Liver (tissue), 9 donors: ENCODE measurements around the gene CDH15. TPM values are rescaled to one million over a fixed set of nuclear protein-coding genes. Genes with fewer than 3 reads are reported as not detected.

ENCODE experiments used
- DNase-seq: peaks from one replicate; pipeline ENCODE4 v3.0.0-alpha.2; 2017; ENCODE audit warnings: low spot score
- H3K27ac ChIP-seq, 2 donors: one replicate each; pipeline ENCODE4 v1.7.0; 2013; ENCODE audit warnings: inconsistent platforms in 2 of 2, low read length in 2 of 2, control low read depth in 1 of 2, low read depth in 1 of 2, mild to moderate bottlenecking in 1 of 2
- H3K27me3 ChIP-seq, 4 donors: one replicate each; pipeline versions ENCODE4 v1.6.1 to v1.7.0; 2013; ENCODE audit warnings: low read length in 3 of 4, inconsistent platforms in 1 of 4, mild to moderate bottlenecking in 1 of 4, moderate library complexity in 1 of 4; ENCODE audit not compliant: control insufficient read depth in 4 of 4, insufficient read depth in 4 of 4
- H3K36me3 ChIP-seq, 4 donors: one replicate each; pipeline versions ENCODE4 v1.6.1 to v1.7.0; 2013; ENCODE audit warnings: low read length in 3 of 4, mild to moderate bottlenecking in 3 of 4, low read depth in 1 of 4, moderate library complexity in 1 of 4; ENCODE audit not compliant: control insufficient read depth in 4 of 4, insufficient read depth in 3 of 4
- H3K4me1 ChIP-seq, 4 donors: one replicate each; pipeline versions ENCODE4 v1.6.1 to v1.7.0; 2013; ENCODE audit warnings: low read length in 3 of 4, mild to moderate bottlenecking in 3 of 4, moderate library complexity in 1 of 4; ENCODE audit not compliant: control insufficient read depth in 4 of 4, insufficient read depth in 4 of 4
- H3K4me3 ChIP-seq, 3 donors: one replicate each; pipeline versions ENCODE4 v1.6.1 to v1.7.0; 2013; ENCODE audit warnings: low read length in 3 of 3, control low read depth in 1 of 3, low read depth in 1 of 3, mild to moderate bottlenecking in 1 of 3
- H3K9ac ChIP-seq, 2 donors: one replicate each; pipeline ENCODE4 v1.7.0; 2013; ENCODE audit warnings: low read length in 2 of 2, mild to moderate bottlenecking in 2 of 2, moderate library complexity in 2 of 2, control low read depth in 1 of 2, low read depth in 1 of 2
- H3K9me3 ChIP-seq, 4 donors: one replicate each; pipeline versions ENCODE4 v1.6.1 to v1.7.0; 2013; ENCODE audit warnings: low read length in 3 of 4; ENCODE audit not compliant: control insufficient read depth in 4 of 4
- FOXA1 ChIP-seq: IDR thresholded peaks from 2 replicates; pipeline ENCODE4 v1.6.1; 2016; ENCODE audit warnings: antibody characterized with exemption
- FOXA2 ChIP-seq: IDR thresholded peaks from 2 replicates; pipeline ENCODE4 v1.6.1; 2016; ENCODE audit warnings: antibody characterized with exemption
- GABPA ChIP-seq, 2 donors: IDR thresholded peaks in 1 of 2; conservative IDR thresholded peaks in 1 of 2; 2 replicates each; pipeline ENCODE4 v1.6.1; 2016; ENCODE audit warnings: antibody characterized with exemption in 2 of 2, mild to moderate bottlenecking in 1 of 2, moderate library complexity in 1 of 2
- HNF4A ChIP-seq, 2 donors: conservative IDR thresholded peaks; 2 replicates each; pipeline ENCODE4 v1.6.1; 2016; ENCODE audit warnings: antibody characterized with exemption in 2 of 2, mild to moderate bottlenecking in 2 of 2
- HNF4G ChIP-seq: IDR thresholded peaks from 2 replicates; pipeline ENCODE4 v1.6.1; 2016; ENCODE audit warnings: antibody characterized with exemption
- JUND ChIP-seq, 2 donors: IDR thresholded peaks; 2 replicates each; pipeline ENCODE4 v1.6.1; 2016; ENCODE audit warnings: antibody characterized with exemption in 2 of 2
- NR2F2 ChIP-seq: IDR thresholded peaks from 2 replicates; pipeline ENCODE4 v1.6.1; 2016; ENCODE audit warnings: antibody characterized with exemption
- RAD21 ChIP-seq, 2 donors: IDR thresholded peaks; 2 replicates each; pipeline ENCODE4 v1.6.1; 2016; ENCODE audit warnings: antibody characterized with exemption in 2 of 2, mild to moderate bottlenecking in 2 of 2
- REST ChIP-seq: IDR thresholded peaks from 2 replicates; pipeline ENCODE4 v1.6.1; 2016; ENCODE audit warnings: antibody characterized with exemption, mild to moderate bottlenecking
- RXRA ChIP-seq, 2 donors: IDR thresholded peaks; 2 replicates each; pipeline ENCODE4 v1.6.1; 2017 to 2018; ENCODE audit warnings: antibody characterized with exemption in 2 of 2, mild to moderate bottlenecking in 1 of 2
- YY1 ChIP-seq: IDR thresholded peaks from 2 replicates; pipeline ENCODE4 v1.6.1; 2016; ENCODE audit warnings: antibody characterized with exemption, mild to moderate bottlenecking
- ZBTB33 ChIP-seq: IDR thresholded peaks from 2 replicates; pipeline ENCODE4 v1.6.1; 2016; ENCODE audit warnings: antibody characterized with exemption
- WGBS: extraction: QIAGEN DNeasy Blood & Tissue Kit; methylation state at CpG from one replicate; pipeline ENCODE4 v1.1.7; 2013; 5-methylcytosine and 5-hydroxymethylcytosine counted together
- polyA plus RNA-seq, 2 donors: library from polyadenylated mRNA; stranded (reverse) in 1 of 2; unstranded in 1 of 2; fragments of 200-250 nt in 1 of 2; fragments of >200 nt in 1 of 2; fragmentation: Nextera tagmentation in 1 of 2; extraction: Ambion mirVana in 1 of 2; gene quantifications; one replicate each; pipeline versions ENCODE4 v1.2.1 to v1.2.3, GENCODE V29; 2013 to 2015
- total RNA-seq, 2 donors: library from RNA; depleted of rRNA; stranded (reverse); fragments of >200 nt; gene quantifications; one replicate each; pipeline ENCODE4 v1.2.3, GENCODE V29; 2014
- TF ChIP-seq, protein P1 (sequence below): fragments of 150-350 bp; IDR thresholded peaks from 2 replicates; pipeline ENCODE4 v1.5.1; 2017; ENCODE audit warnings: improper control_type of control experiment, low read depth, low read length; ENCODE audit not compliant: missing input control
- TF ChIP-seq, protein P2 (sequence below): IDR thresholded peaks from 2 replicates; pipeline ENCODE4 v1.6.1; 2016; ENCODE audit warnings: antibody characterized with exemption
- TF ChIP-seq, protein P3 (sequence below): IDR thresholded peaks from 2 replicates; pipeline ENCODE4 v1.6.1; 2016; ENCODE audit warnings: antibody characterized with exemption
- donor health status: healthy.
- donor health status: healthy.
- donor health status: healthy.
- donor health status: healthy.
- donor health status: healthy.

CDH15 gene
- total and polyA plus RNA-seq, 4 donors = 0.12 TPM; not detected in 3

- no peak for DNase-seq
- H3K9me3 ChIP-seq = peaks cover 0 to 11% (median 5%) of the 10 kb centered on the region in 4 donors
- WGBS = 90% methylated on average over 41 of the region's 41 CpGs
- no peak overlapping the region for H3K4me3 ChIP-seq
- no peak overlapping the region for H3K27ac ChIP-seq
- peaks cover 7 to 28% (median 17%) of the 10 kb centered on the region in 4 donors for H3K36me3 ChIP-seq
- H3K9ac ChIP-seq = no peak overlapping the region
- TF ChIP-seq, protein P1, sequence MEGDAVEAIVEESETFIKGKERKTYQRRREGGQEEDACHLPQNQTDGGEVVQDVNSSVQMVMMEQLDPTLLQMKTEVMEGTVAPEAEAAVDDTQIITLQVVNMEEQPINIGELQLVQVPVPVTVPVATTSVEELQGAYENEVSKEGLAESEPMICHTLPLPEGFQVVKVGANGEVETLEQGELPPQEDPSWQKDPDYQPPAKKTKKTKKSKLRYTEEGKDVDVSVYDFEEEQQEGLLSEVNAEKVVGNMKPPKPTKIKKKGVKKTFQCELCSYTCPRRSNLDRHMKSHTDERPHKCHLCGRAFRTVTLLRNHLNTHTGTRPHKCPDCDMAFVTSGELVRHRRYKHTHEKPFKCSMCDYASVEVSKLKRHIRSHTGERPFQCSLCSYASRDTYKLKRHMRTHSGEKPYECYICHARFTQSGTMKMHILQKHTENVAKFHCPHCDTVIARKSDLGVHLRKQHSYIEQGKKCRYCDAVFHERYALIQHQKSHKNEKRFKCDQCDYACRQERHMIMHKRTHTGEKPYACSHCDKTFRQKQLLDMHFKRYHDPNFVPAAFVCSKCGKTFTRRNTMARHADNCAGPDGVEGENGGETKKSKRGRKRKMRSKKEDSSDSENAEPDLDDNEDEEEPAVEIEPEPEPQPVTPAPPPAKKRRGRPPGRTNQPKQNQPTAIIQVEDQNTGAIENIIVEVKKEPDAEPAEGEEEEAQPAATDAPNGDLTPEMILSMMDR = no peak
- TF ChIP-seq HNF4A (conservative IDR thresholded peaks at IDR 0.05) (no peak), RXRA (IDR thresholded peaks at IDR 0.05) (no peak), FOXA1 (no peak), REST (no peak), YY1 (no peak), GABPA (IDR thresholded peaks at IDR 0.05 in 1 of 2, conservative IDR thresholded peaks at IDR 0.05 in 1 of 2) (no peak), JUND (IDR thresholded peaks at IDR 0.05) (no peak)
- H3K4me1 ChIP-seq = peaks cover 0 to 4% (median 0%) of the 10 kb centered on the region in 4 donors
- H3K27me3 ChIP-seq = no peaks in the 10 kb centered on the region
These were observed 18.5 kb upstream of the CDH15 start for GRCh38 chr16:89152831-89153700.

GRCh38 chr16:89153848-89154271 lies 17.7 kb upstream of the CDH15 start:
- 89% methylated on average over 19 of the region's 19 CpGs for WGBS

More at GRCh38 chr16:89153848-89154271, 17.7 kb upstream of the CDH15 start:
- Histone ChIP-seq H3K4me3 (no peak overlapping the region), H3K9me3 (peaks cover 0 to 7% (median 2%) of the 10 kb centered on the region in 4 donors), H3K27ac (no peak overlapping the region), H3K4me1 (peaks cover 0 to 4% (median 0%) of the 10 kb centered on the region in 4 donors), H3K36me3 (peaks cover 5 to 25% (median 14%) of the 10 kb centered on the region in 4 donors), H3K27me3 (no peaks in the 10 kb centered on the region), H3K9ac (no peak overlapping the region)
- TF ChIP-seq YY1 = no peak
- no peak for TF ChIP-seq HNF4G
- TF ChIP-seq ZBTB33 = no peak
- TF ChIP-seq FOXA1 = no peak
- TF ChIP-seq RAD21 (IDR thresholded peaks at IDR 0.05) = no peak
- no peak for TF ChIP-seq FOXA2
- TF ChIP-seq JUND (IDR thresholded peaks at IDR 0.05) = no peak
- TF ChIP-seq, protein P2, sequence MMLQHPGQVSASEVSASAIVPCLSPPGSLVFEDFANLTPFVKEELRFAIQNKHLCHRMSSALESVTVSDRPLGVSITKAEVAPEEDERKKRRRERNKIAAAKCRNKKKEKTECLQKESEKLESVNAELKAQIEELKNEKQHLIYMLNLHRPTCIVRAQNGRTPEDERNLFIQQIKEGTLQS = no peak
- TF ChIP-seq HNF4A (conservative IDR thresholded peaks at IDR 0.05) = no peak
- TF ChIP-seq RXRA (IDR thresholded peaks at IDR 0.05) = no peak
- TF ChIP-seq NR2F2 = no peak
- TF ChIP-seq, protein P3, sequence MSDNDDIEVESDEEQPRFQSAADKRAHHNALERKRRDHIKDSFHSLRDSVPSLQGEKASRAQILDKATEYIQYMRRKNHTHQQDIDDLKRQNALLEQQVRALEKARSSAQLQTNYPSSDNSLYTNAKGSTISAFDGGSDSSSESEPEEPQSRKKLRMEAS = no peak
- no peak for TF ChIP-seq REST
- DNase-seq = no peak
